ACC112 (cell line): Measurements from ENCODE around the gene TACC2.

Experiments
- H2AFZ ChIP-seq: fragments of 200-600 bp; sonication (generic); one replicate; pipeline ENCODE4 v1.6.0; 2017; ENCODE audit warnings: antibody characterized with exemption, low read length; ENCODE audit not compliant: unreplicated experiment
- H3K27ac ChIP-seq: fragments of 200-600 bp; sonication (generic); 2 replicates; pipeline ENCODE4 v1.5.1; 2014; ENCODE audit warnings: low read depth, mild to moderate bottlenecking, antibody characterized with exemption, low read length, moderate library complexity
- H3K27me3 ChIP-seq: fragments of 200-600 bp; sonication (generic); 2 replicates; pipeline ENCODE4 v1.6.1; 2014; ENCODE audit warnings: mild to moderate bottlenecking, antibody characterized with exemption, low read length, moderate library complexity, mixed read lengths; ENCODE audit not compliant: insufficient read depth
- H3K36me3 ChIP-seq: fragments of 200-600 bp; sonication (generic); 2 replicates; pipeline ENCODE4 v1.6.1; 2016; ENCODE audit warnings: mild to moderate bottlenecking, antibody characterized with exemption, low read length, moderate library complexity, mixed read lengths; ENCODE audit not compliant: insufficient read depth
- H3K4me1 ChIP-seq: fragments of 200-600 bp; sonication (generic); one replicate; pipeline ENCODE4 v1.6.1; 2016; ENCODE audit warnings: low read length, mixed read lengths; ENCODE audit not compliant: insufficient read depth, unreplicated experiment, control insufficient read depth
- H3K4me3 ChIP-seq: fragments of 200-600 bp; sonication (generic); 2 replicates; pipeline ENCODE4 v1.5.1; 2014; ENCODE audit warnings: mild to moderate bottlenecking, low read depth, low read length
- H3K79me2 ChIP-seq: fragments of 200-600 bp; sonication (generic); one replicate; pipeline ENCODE4 v1.6.0; 2016; ENCODE audit warnings: low read length; ENCODE audit not compliant: control insufficient read depth, unreplicated experiment, insufficient read depth

TACC2 gene

DNA sequence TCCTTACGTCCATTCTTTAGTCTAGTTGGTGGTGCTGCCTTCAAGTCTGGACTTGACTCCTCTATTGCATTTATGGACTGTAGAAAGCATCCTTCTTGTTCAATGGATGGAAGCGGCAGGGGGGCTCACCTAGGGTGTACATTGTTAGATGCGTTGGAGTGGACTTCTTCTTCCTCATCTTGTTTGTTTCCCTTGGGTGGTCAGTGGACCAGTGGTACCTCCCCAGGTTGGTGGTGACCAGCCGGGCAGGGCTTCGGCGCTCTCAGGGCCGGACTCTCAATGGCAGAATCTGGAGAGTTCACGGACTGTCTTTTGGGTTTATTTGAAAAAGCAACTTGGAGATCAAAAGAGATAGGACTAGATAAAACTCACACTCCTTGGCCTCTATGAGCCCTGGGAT is 276.0 kb downstream of the TACC2 start:
- H3K27me3 ChIP-seq: no peaks in the 10 kb centered on the region
- H3K79me2 ChIP-seq: no peaks in the 10 kb centered on the region
- no peaks in the 10 kb centered on the region for H3K36me3 ChIP-seq
- H3K27ac ChIP-seq: peak overlapping the region; percentile 62; the same call in 1 of the 2 replicates
- H2AFZ ChIP-seq: no peak overlapping the region
- H3K4me1 ChIP-seq: peaks cover 25% of the 10 kb centered on the region
- no peak overlapping the region for H3K4me3 ChIP-seq

DNA sequence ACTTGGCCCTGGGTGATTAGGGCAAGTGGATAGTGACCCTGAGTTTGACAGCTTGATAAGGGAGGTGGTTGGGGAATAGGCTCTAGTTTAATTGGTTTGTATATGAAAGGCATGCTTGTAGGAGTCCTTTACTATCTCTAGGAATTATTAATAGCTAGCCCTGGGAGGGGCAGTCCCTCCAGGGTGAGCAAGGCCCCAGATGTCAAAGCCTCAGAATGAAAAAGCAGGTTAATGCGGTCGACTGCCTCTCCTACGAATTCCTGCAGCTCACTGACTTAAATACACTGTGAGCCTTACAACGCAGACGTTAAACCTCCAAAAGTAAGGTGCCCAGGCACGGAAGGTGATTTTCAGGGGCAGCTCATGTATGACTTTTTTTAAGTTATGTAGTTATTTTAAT is 276.9 kb downstream of the TACC2 start:
- no peaks in the 10 kb centered on the region for H3K27me3 ChIP-seq
- H2AFZ ChIP-seq: no peak overlapping the region
- H3K4me1 ChIP-seq: peaks cover 25% of the 10 kb centered on the region
- no peaks in the 10 kb centered on the region for H3K79me2 ChIP-seq
- H3K4me3 ChIP-seq: no peak overlapping the region
- H3K27ac ChIP-seq: no peak overlapping the region
- H3K36me3 ChIP-seq: no peaks in the 10 kb centered on the region

DNA sequence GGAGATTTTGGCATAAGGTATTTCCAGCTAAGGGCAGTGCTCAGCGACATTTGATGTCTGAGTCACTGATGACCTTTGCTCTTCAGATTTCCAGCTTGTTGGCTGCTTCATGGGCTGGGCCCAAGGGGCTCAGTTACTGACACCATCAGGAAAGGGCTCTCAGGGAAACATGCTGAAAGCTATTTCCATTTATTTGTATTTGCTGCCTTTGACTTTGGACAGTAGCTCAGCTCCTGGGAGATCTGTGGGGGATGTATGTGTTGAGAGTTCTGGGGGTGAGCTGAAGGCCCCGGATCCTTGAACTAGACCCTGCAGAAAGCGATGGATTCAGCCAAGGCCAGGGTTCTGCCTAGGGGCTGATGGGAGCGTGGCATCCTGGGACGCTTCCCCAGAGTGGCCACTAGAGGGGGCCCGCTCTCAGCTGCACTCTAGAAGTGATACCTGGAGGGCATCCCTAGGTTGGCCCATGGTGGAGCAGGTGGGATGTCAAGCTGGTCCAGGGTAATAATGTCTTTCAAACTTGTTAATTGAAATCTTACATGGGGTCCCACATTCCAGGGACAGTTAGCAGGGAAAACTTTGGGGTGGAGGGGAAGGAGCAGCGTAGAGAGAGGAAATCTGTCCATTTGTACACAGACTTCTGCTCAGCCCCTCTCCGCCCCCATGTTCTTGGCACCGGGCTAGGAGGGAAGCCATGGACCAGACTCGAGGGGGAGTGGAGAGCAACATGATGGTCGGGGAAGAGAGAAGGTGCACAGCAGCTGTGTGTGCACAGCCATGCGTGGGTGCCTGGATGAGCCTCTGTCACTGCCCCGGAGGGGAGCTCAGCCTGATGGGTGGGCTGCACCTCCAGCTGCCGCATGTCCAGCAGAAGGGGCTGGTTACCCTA is 279.1 kb downstream of the TACC2 start:
- Histone ChIP-seq H3K4me1 (peaks cover 25% of the 10 kb centered on the region), H2AFZ (peak overlapping the region; percentile 42), H3K4me3 (no peak overlapping the region), H3K27ac (no peak overlapping the region), H3K36me3 (no peaks in the 10 kb centered on the region), H3K79me2 (no peaks in the 10 kb centered on the region), H3K27me3 (no peaks in the 10 kb centered on the region)

DNA sequence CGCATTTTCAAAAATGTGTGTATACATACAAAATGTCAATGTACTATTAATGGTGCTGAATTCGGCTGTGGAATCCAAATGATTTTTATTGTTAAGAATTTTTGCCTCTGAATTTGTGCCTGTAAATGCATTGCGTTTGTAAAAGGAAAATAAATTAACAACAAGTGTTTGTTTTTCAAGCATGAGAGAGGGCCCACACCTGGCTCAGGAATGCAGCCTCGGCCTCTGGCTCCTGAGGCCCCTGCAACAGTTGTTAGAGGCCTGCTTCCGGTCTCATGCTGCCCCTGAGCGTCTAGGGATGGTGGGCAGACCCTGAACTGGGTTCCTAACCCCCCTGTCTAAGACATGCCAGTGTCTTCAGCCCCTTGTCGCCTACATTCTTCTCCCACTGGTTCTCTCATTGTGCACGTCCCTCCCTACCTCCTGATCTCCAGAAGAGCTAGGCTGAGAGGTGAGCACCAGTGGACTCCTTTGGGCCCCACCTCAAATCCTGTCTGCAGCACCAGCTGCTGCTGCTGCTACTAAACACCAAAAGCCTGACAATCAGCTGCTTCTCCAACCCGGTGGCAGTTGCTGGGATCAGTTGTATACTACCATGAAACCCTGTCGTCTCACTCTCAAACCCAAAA is 280.2 kb downstream of the TACC2 start:
- Histone ChIP-seq H3K27me3 (no peaks in the 10 kb centered on the region), H3K27ac (no peak overlapping the region), H3K4me3 (no peak overlapping the region), H3K79me2 (no peaks in the 10 kb centered on the region), H2AFZ (no peak overlapping the region), H3K4me1 (peaks cover 18% of the 10 kb centered on the region), H3K36me3 (no peaks in the 10 kb centered on the region)

DNA sequence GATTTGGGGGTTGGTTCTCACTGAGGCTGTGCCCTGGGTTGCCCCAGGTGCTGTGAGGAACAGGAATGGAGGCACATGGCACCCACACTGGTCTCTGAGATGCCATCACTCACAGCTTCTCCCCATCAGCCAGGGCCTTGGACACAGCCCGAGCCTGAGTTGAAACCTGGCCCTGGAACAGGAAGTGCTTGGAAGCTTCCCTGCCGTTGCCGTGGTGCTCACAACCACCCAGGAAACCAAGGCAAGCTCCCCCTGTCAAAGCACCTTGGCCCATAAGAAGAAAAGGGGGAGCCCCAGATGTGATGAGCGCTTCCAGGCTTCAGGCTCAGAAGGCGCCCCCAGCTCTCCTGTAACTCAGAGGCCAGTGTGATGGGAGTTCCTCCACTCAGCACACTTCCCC is 282.1 kb downstream of the TACC2 start, which contains the start of gene BTBD16:
Gene BTBD16, plus strand, starts transcription at position 221 of the 400 bp plus-strand sequence. CDS start 3,786 bp downstream, outside the sequence.
- no peaks in the 10 kb centered on the region for H3K79me2 ChIP-seq
- no peak within 1 kb of the TSS for H3K27ac ChIP-seq
- no peak within 1 kb of the TSS for H3K4me3 ChIP-seq
- no peaks in the 10 kb centered on the region for H3K27me3 ChIP-seq
- H2AFZ ChIP-seq: no peak within 1 kb of the TSS
- H3K4me1 ChIP-seq: peaks cover 7% of the 10 kb centered on the region
- no peaks in the 10 kb centered on the region for H3K36me3 ChIP-seq

DNA sequence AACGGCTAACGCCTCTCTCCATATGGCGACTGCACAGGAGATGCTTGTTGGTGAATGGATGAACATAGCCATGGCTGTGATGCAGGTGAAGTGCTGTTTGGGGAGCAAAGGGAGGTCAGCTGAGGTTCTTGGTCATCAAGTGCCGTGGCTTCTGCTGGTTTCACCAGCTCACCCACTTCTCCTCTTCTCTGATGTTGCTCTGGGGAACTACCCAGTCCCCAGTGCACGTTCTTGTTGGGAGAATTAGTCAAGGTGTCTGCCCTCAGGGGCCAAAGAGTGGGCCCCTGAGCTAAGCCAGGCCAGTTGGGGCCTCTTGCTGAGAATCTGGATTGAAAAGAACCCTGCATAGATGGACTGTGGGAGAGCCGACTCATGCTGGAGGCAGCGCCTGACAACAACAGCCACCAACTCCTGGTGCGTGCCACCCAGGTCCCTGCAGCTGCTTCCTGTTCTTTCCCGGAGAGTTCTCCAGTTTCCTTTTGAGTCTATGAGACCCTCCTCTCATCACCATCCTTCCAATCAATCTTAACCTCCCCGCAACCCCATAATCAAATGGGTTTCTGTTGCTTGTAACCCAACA is 285.1 kb downstream of the TACC2 start:
- Histone ChIP-seq H3K27ac (no peak overlapping the region), H3K27me3 (no peaks in the 10 kb centered on the region), H3K36me3 (no peaks in the 10 kb centered on the region), H3K4me3 (no peak overlapping the region), H3K79me2 (no peaks in the 10 kb centered on the region), H2AFZ (no peak overlapping the region), H3K4me1 (no peaks in the 10 kb centered on the region)

DNA sequence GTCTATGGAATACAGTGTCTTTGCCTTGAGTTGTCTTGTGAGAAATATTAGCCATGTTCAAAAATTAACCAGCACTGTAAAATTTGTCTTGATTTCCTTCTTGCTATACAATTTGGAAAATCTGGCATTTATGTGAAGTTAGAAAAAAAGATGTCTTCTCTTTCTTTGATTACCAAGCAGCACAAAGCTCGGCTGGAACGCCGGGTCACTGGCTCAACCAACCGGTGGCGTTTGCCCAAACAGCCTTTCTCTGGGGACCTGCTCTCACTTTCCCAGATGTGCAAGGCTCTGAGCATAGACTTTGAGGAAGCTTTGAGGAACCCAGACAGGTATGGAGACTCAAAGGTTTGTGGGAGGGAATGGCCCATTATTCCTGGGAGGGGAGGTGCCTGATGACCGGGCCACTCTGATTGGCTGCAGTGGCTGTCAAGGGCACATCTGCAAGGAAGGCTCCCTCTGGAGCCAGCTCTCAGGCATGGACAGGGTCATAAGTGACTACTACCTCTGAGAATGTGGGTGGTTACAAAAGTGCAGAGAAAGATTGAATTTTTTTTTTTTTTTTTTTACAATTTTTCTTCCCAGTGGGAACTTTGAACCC is 287.7 kb downstream of the TACC2 start:
- H3K27me3 ChIP-seq: no peaks in the 10 kb centered on the region
- no peak overlapping the region for H3K4me3 ChIP-seq
- no peaks in the 10 kb centered on the region for H3K79me2 ChIP-seq
- no peak overlapping the region for H3K27ac ChIP-seq
- H2AFZ ChIP-seq: no peak overlapping the region
- H3K36me3 ChIP-seq: no peaks in the 10 kb centered on the region
- H3K4me1 ChIP-seq: peaks cover 5% of the 10 kb centered on the region

DNA sequence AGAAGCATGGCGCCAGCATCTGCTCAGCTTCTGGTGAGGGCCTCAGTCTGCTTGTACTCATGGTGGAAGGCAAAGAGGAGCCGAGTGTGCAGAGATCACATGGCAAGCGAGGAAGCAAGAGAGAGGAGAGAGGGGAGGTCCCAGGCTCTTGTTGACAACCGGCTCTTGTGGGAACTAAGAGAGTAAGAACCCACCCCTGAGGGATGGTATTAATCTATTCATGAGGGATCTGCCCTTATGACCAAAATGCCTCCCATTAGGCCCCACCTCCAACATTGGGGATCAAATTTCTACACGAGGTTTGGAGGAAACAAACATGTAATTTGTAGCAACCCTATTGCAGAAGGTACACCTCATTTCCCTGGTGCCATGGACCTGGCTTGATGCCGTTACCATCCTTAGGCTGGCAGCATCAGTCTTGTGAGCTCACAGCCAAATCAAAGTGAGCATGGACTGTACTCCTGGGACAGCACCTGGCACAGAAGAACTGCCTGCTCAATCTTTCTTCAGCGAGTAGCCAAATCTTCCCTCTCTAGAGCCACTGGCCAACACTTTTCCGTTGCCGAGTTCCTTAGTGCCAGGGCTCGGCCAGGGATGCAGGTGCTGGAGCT is 288.7 kb downstream of the TACC2 start:
- Histone ChIP-seq H3K27ac (no peak overlapping the region), H3K27me3 (no peaks in the 10 kb centered on the region), H3K79me2 (no peaks in the 10 kb centered on the region), H2AFZ (no peak overlapping the region), H3K36me3 (no peaks in the 10 kb centered on the region), H3K4me1 (peaks cover 15% of the 10 kb centered on the region), H3K4me3 (no peak overlapping the region)

DNA sequence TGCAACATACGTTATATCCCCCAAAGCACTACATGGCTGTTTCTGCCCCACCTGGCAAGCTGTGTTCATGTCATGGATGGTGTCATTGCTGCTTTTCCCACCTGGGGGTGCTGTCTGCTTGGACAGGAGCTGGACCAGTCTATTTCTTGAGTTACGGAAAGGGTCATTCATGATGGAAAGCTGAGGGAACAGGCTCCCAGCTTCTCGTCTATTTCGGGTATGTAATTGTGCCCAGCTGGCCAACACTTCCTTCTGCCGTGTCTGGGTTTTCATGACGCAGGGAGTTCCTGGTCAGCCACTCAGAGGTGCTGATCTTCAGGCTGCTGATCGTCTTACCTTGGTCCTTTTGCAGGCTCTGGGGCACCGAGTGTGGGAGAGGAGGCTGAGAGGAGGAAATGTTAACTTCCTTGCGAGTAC is 290.8 kb downstream of the TACC2 start:
- no peak overlapping the region for H2AFZ ChIP-seq
- no peaks in the 10 kb centered on the region for H3K27me3 ChIP-seq
- H3K4me3 ChIP-seq: no peak overlapping the region
- peaks cover 15% of the 10 kb centered on the region for H3K4me1 ChIP-seq
- no peaks in the 10 kb centered on the region for H3K79me2 ChIP-seq
- H3K36me3 ChIP-seq: no peaks in the 10 kb centered on the region
- H3K27ac ChIP-seq: no peak overlapping the region

DNA sequence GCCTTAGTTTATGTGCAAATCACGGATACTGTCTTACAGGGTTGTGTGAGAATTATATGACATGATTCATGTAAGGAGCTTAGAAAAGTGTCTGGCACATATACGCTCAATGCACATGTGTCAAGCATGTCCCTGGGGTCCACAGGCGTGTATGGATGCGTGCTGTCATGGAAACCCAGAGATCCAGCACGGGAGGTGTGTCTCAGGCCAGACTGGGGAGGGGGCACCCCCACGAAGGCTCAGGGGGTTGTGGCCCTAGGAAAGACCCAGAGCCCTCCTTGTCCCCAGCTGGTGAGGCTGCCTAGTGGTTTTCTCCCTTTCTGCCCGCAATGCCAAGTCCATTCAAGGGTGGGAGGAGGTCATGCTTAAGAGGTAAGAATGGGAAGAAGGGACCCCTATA is 291.2 kb downstream of the TACC2 start:
- Histone ChIP-seq H3K27me3 (no peaks in the 10 kb centered on the region), H3K79me2 (no peaks in the 10 kb centered on the region), H2AFZ (no peak overlapping the region), H3K4me3 (no peak overlapping the region), H3K36me3 (no peaks in the 10 kb centered on the region), H3K27ac (no peak overlapping the region), H3K4me1 (peaks cover 15% of the 10 kb centered on the region)
